ENCODE data around the gene SGTA.
A peak's percentile ranks its signal among the peaks of the same experiment; 100 is the strongest.
"Not testable (repeated sequence)": the region's sequence is repeated elsewhere in the genome, so short reads cannot be mapped to it uniquely, and the experiment has no call there.

Gene SGTA

DNA sequence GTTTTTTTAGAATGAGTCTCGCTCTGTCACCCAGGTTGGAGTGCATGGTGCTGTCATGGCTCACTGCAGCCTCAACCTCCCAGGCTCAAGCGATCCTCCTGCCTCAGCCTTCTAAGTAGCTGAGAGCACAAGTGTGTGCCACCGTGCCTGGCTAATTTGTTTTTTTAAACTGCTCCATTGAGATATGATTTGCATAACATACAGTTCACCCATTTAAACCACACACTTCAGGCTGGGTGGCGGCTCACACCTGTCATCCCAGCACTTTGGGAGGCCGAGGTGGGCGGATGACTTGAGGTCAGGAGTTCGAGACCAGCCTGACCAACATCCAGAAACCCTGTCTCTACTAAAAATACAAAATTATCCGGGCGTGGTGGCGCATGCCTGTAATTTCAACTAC is 9.6 kb upstream of the SGTA start:
- not testable (repeated sequence) for DNase-seq

DNA sequence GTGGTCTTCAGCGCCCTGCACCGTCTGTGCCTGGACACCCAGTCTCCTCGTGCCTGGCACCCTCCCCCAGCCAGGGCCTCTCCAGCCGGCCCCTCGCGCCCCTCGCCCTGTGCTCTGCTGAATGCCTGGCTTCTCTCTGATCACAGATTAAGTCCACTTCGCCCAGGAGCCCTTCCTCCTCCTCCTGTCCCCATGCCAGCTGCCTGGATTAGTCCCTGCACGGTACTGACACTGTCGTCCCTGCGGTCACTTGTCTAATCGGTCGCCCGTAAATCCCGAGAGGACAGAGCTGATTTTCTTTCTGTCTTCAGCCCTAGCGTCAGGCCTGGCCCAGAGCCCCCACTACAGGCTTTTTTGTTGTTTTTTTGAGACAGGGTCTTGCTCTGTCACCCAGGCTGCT is 8.8 kb upstream of the SGTA start:
- DNase-seq: no peak

DNA sequence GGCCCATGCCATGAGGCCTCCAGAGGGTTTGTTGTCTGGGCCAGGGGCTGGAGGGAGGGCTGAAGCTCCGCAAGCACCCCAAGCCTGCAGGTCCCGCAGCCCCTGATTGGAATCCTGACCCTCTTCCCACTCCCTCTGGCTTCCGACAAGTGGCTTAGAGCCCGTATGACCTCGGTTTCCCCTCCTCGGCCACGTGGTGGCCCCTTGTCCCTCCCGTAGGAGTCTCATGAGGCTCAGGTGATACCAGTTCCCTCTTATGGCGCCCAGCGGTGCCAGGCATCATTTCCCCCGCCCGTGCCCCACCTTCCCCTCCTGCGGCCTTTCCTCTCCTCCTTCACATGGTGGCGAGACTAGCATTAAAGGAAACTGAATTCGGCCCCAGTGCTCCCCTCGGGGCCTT is 8.4 kb upstream of the SGTA start:
- DNase-seq: no peak

DNA sequence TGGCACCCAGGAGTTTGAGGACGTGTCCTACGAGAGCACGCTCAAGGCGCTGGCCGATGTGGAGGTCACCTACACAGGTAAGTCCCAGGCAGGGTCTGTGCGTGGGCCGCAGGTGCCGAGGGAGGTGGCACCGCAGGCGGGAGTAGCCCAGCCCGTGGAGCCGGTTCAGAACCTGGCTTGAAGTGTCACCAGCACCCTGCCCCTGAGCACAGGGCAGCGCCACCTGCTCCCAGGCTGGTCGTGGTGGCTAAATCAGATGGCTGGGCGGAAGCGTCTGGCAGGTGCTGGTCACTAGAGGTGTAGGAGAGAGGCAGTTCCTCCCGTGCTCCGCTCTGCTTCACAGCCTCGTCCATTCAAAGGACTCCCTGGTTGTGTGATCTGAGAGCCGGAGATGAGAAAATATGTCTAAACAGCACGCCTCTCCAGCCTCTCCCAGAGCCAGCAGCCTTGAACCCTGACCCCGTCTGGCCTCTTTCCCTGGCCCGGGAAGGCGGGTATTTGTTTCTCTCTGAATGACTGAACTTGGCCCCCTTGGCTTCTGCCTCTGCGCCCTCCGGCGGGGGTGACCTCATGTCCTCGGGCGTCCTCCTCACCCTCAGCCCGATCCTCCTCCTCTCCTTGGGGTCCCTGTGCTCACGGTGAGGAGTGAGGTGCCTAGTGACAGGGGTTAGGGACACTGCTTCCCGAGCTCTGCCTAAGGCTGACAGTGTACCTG is 7.6 kb upstream of the SGTA start:
- no peak for DNase-seq

DNA sequence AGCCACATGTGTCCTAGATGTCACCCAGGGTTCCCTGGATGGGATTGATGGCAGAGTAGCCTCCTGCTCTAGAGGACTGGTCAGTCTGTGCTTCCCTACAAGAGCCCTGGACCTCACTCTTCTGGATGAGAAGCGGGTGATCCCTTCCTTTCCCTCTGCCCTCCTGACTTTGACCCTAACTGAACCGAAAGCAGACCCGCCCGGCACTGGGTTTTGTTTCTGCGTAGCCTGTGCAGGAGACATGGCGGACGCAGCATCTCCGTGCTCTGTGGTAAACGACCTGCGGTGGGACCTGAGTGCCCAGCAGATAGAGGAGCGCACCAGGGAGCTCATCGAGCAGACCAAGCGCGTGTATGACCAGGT is 7.1 kb upstream of the SGTA start:
- DNase-seq: no peak

DNA sequence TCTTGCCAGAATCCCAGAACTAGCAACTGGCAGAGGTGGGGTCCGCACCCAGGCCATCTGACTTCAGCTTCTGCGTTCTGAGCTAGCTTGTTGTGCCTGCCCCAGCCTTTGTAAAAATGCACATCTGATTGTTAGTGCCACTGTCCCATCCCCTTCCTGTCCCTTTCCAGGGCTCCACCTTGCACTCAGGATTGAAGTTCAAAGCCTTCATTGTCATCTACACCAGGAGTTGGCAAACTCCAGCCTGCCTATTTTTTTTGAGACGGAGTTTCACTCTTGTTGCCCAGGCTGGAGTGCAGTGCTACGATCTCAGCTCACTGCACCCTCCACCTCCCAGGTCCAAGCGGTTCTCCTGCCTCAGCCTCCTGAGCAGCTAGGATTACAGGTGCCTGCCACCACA is 5.2 kb upstream of the SGTA start:
- DNase-seq: no peak

DNA sequence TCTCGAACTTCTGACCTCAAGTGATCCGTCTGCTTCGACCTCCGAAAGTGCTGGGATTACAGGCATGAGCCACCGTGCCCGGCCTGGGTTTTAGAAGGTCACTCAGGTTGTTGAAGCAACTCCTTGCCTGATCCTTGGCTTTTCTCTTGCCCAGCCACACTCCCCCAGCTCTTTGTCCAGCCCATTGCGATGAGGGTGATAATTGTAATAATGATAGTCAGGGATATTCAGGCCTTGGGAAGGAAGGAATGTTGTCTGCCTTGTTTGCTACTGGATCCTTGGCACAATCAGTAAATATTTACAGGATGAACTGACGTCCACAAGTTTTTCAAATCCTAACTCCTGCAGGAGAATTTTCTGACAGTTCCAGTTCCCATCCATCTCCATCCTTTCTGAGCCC is 4.0 kb upstream of the SGTA start:
- DNase-seq: no peak

DNA sequence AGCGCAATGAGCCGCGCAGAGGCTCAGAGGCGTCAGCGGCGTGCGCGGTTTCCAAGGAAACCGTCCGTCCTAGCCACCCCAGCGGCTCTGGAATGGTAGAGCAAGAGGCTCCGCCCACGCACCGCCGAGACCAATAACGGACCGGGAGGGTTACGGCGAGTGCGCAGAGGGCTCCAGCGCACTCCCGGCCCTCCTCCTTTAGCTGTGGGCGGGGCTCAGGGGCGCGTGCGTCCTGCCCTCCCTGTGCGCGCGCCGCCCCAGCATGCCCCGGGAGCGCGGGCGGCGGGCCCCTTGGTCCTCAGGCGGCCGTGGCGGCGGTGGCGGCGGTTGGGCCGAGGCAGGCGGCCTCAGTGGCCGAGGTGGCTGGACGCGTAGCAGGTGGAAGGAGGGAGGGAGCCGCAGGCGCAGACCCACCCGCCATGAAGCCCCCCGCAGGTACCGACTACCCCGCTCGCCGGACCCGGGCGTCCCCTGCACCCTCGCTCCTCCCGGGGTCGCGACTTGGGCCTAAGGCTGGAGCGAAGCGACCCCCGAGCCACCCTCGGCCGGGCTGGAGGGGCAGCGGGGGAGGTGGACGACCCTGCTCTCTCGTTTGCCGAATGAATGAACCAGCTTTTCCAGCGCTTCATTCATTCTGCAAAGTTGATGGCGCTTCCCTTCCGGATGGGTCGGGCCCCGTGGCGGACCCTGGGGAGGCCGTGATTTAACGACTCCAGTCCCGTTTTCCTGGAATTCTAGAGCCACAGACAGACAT is 2.3 kb upstream of the SGTA start, which contains the start of gene THOP1:
Gene THOP1 (plus strand): TSS at position 260 of the 754 bp plus-strand sequence. CDS start 160 bp downstream, at position 420.
- peak; percentile 98 for DNase-seq

DNA sequence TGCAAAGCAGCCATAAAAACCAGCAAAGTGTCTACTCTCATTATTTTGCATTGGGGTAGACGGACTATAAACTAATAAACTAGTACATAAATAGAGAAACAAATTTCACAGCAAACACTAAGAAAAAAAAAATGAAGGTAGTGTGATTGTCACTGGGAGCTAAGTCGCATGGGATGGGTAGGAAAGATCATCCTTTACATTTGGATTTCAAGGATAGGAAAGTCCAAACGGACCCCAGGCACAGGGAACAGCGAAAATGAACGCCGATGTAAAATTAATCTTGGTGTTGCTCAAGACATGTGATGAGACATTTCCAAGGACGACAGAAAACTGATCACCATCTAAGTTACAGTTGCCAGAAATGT is 690 bp upstream of the SGTA start:
- DNase-seq: no peak

DNA sequence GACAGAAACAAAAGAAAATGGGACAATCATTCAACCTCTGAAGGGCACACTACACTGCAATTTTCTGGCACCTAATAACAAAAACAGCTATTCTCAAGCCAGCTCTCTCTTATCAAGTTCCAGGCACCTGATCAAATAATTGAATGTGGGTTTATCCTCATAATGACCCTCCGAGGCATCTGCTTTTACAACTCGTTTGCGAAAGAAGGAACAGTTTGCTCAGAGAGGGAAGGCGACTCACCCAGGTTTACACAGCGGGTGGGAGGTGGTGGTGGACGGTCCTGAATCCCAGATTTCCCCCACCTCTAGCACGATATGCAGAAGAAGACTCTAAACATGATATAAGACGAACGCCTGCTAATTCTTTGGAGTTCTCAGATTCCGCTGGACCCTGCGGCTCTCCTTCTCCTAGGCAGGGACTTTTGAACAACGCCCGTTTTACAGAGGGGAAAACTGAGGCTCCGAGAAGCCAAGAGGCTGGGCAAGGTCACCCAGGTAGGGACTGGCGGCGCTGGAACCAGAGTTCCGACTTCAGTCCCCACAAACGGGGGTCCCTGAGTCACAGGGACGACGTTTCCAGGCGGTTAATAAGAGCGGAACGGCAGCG is 641 bp downstream of the SGTA start:
- no peak for DNase-seq

DNA sequence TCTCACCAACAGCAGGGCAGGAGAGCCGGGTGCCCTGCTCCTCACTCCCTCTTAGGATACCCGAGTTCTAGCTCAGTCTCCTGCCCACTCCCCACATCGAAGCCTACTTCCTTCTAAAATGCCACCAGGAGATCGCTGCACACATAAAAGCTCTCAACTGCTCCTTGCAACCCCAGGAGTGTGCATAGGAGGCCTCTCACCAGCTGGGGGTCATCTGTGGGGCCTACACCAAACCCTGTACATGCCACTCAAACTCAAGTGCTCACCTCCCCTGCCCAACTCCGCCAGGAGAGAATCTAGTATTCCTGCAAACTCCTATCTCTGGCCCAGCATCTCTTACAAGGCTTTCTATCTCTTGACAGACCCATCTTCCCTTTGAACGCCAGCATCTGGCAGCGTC is 2.8 kb downstream of the SGTA start:
- DNase-seq: no peak

DNA sequence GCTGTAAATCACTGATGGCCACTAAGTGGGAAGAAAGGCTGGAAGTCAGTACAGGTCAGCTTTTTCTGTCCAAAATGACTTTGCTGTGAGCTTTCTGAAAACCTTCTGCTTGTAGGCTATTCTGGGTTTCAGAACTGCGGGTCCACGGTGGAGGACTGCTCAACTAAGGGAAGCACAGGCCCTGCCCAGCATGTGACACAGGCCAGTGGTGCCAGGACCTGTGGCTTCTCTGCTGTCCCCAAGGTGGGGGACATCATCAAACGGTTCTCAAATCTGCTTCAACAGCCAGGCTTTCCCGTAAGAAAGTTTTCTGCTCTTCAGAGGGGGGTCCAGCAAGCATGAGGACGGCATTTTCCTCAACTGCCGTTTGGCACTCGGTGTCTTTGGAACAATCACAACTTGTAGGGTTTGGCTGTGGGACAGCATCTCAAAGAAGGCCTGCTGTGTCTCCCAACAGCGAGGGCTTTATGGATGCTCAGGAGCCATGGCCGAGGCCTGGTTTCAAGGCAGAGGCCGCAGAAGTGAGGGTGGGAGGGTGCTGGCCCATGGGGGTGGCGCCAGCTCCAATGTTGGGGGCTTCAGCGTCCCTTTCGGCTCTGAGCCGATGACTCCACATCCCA is 3.8 kb downstream of the SGTA start:
- no peak for DNase-seq

DNA sequence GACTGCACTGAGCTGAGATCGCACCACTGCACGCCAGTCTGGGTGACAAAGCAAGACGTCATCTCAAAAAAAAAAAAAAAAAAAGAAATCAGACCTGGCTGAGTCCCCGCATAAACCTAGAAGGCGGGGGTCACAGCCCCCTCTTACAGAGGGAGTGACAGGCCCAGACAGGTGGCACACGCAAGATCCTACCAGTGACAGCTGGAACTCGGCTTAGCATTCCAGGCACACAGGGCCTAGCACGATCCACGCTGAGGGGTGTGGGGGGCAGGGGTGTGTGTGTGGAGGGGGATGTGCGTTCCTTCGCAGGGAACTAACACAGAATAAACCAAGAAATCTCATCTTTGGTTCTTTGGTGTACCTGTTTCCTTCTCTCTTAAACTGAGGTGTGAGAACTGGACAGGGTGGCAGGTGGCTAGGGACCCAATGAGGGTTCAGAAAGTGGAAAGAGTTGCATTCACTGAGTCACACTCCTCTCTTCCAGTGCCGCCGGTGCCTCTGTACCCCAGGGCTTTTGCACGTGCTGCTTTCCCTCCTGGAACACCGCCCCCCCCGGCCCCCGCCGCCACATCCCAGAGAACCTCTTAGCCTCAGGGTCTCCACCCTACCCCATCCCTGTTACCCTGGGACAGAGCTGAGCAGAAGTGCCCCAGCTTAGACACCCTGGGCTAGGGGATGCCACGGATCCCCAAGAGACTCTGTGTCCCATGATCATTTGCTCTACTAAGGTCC is 5.0 kb downstream of the SGTA start:
- DNase-seq: no peak

DNA sequence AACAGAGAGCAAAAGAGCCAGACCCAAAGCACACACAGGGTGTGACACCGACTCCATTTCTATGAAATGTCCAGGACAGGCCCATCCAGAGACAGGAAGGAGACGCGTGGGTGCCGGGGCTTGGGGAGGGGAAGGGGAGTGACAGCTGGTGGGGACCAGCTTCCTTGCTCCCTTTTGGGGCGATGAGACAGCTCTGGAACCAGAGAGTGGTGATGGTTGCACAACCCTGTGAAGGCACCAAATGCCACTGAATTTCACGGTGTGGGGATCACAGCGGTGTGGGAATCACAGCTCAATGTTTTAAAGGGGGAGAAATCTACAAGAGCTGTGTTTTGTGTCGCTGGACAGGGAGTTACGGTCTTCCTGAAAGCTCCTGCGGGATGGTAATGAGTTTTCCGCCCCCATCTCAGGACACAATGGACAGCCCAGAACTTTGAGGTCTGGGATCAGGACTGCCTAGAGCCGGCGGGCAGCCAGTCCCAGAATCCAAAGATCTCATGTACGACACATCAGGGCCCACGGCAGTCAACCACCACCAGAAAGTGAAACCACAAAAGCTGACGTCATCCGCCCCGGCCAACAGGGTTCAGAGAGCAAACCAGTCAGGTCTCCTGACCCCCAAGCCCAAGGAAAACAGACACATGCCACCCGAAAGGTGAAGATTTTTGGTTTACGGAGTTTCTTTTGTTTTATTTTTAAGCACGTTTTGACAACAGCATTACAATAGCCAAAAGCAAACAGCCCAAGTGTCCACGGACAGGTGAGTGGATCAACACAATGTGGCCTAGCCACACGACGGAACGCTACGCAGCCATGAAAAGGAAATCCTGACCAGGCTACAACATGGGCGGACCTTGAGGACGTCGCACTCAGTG is 7.3 kb downstream of the SGTA start:
- DNase-seq: no peak

DNA sequence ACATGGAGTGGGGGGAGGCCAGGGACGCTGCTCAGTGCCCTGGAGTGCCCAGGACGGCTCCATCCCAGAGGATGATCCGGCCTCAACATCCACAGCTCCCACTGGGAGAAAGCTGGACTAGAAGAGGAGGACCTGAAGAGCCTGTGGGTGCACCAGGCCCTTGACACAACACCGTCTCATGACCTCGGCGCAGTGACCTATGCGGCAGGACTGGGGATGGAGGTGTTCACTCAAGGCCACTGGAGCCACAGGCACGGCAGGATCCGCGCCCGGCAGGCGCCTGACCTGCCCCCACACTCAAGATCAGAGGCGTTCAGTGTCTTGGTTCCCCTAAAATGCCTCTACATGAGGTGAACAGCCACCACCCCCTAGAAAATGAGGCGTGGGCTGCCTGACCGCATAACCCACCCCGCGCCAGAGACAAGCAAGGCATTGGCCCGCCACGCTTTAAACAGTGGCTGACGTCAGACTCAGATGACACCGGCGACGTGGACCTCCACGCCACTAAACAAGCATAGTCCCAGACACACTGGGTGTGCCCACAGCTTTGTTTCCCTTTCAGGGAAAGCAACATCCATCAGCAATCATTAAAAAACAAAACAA is 8.0 kb downstream of the SGTA start:
- DNase-seq: no peak

DNA sequence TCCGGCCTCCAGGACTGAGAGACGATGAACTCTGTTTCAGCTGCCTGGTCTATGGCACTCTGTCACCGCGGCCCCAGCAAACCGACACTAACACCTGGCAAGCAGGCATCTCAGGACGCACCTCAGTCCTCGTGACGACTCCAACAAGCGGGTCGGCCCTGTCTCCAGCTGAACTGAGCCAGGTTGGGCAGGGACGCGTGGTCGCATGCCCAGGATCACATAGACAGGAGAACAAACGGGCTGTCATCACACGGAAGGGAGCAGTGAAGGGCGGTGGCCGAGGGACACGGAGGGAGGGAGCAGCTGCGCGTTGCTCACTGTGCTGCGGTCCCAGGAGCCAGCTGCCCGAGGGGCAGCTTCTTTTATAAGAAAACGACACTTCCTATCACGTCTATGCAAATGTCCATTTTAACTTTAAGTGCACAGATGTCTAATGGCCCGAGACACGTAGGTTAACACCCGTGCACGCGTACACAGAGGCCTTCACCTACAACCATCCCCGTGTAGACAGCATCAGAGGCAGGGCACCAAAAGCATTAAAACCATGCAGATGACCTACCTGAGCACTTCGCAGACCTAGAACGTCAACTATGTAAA is 8.9 kb downstream of the SGTA start:
- no peak for DNase-seq

DNA sequence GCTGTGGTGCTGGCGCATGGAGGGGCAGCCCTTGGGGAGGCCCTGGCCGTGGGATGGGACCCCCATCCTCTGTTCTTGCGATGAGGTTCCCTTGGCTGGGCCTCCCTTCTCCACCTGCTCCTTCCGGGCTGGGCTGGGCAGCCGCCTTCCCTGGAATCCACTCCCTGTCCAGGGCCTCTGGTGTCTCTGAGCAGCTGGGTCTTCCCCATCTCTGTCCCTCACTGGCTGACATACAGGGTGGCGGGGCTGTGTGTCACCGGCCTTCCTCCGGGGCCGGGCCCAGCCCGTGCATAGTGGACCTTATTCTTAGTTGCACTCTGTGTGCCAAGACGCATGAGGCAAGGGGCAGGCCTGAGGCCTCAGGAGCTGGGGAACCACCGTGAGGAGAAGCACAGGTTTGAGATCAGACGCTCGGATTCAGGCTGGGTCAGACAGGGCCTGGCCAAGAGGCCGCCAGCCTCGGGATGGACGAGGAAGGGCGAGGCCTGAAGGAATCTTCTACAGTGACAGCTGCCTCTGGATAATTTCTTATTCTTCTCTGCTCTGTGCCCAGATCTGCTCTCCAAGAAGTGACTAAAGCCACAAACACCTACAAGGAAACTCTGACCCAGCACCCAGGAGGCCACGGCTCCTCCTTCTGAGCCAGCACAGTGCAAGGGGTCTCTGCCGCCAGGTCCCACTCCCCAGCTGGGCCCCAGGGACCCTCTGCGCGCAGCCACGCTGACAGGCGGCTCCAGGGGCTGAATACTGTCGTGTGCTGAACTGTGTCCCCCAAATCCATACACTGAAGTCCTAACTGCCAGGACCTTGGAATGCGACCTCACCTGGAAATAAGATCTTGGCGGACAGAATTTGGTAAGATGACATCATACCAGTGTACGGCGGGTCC is 11.0 kb downstream of the SGTA start:
- DNase-seq: no peak

DNA sequence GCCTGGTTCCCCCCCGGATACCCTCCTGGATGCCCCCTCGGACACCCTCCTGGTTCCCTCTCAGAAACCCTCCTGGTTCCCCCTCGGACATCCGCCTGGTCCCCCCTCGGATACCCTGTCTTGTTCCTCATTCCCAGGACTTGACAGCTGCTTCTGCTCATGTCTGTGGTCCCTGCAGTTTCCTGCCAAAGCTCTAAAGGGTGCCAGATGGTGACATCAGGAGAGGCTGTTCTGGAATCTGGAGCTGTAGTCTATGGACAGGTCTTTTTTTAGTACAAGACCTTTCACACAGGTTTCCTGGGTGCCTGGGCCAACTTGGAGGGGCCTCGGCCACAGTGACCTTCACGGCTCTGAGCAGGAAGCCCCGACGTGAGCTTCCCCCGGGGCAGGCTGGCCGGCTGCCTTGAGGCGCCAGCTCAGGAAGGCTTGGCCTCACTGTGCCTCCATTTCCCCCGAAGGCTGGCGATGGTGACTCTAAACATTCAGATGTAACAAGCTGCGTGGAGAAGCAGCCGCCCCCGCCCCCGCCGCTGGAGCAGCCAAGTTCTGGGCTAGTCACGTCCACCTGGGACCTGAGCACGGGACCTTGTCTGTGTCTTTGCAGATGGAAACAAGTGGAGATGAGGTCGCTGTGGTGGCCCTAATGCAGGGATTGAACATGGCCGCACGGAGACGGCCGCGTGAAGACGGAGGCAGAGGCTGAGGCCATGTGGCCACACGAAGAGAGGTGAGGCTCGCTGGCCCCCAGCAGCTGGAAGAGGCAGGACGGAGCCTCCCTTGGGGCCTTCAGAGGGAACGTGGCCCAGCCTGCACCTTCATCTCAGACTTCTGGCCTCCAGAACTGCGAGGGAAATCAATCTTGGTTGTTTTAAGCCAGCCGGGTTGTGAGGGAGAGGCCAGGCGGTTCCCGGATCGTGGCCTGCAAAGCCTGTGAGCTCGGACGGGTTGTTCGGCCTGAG is 12.7 kb downstream of the SGTA start:
- no peak for DNase-seq

DNA sequence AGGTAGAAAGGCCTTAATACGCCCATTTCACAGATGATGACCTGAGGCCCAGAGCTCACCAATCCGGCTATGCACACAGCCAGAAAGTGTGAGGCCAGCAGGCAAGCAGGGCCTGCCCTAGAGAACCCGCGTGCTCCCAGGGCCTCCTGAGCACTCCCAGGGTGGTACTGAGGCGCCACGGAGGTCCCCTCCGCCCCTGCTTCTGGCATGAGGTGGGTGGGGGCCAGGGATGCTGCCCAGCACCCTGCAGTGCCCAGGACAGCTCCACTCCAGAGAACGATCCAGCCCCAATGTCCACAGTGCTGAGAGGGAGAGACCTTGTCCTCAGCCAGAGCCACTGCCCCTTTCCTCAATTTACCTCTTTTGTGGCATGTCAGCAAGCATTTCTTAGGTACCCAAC is 13.9 kb downstream of the SGTA start:
- DNase-seq: no peak

All from DMS153 (cell line).